Measurements from ENCODE around the gene ASXL1. TPM values are rescaled to one million over a fixed set of nuclear protein-coding genes. Genes with fewer than 3 reads are reported as not detected.

The ASXL1 gene
- total and polyA plus RNA-seq, 9 of the 15 experiments (the other 6 are each of a cell fraction or from before 2014, with no cell fraction given): 6.5 to 65.3 (median 32.3) TPM

DNA sequence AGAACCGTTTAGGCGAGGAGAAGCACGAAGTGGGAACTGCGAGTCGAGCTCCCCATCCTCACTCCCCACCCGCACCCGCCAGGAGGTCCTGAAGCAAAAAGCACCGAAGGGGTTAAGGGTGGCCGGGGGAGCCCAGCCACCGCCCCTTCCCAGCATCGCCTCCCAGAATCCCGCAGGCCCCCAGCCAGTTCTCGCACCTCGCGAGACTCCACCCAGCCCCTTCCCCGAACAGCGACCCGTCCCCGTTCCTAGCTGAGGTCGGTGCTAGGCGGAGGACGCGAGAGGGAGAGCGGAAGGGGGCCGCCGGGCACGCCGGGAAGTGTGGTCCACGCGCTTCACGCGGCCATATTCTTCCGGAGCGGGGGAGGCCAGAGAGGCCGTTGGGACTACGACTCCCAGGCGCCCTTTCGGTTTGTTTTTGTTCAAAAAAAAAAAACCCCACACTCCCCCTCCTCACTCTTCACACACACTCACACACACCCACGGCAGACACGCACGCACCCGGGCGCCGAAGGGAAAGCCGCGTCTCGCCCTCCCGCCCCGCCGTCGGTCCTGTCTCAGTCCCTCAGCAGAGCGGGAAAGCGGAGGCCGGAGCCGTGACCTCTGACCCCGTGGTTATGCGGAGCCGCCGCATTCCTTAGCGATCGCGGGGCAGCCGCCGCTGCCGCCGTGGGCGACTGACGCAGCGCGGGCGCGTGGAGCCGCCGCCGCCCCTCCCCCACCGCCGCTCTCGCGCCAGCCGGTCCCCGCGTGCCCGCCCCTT is at the start of gene ASXL1 (continued):
- TF ChIP-seq, protein P1, sequence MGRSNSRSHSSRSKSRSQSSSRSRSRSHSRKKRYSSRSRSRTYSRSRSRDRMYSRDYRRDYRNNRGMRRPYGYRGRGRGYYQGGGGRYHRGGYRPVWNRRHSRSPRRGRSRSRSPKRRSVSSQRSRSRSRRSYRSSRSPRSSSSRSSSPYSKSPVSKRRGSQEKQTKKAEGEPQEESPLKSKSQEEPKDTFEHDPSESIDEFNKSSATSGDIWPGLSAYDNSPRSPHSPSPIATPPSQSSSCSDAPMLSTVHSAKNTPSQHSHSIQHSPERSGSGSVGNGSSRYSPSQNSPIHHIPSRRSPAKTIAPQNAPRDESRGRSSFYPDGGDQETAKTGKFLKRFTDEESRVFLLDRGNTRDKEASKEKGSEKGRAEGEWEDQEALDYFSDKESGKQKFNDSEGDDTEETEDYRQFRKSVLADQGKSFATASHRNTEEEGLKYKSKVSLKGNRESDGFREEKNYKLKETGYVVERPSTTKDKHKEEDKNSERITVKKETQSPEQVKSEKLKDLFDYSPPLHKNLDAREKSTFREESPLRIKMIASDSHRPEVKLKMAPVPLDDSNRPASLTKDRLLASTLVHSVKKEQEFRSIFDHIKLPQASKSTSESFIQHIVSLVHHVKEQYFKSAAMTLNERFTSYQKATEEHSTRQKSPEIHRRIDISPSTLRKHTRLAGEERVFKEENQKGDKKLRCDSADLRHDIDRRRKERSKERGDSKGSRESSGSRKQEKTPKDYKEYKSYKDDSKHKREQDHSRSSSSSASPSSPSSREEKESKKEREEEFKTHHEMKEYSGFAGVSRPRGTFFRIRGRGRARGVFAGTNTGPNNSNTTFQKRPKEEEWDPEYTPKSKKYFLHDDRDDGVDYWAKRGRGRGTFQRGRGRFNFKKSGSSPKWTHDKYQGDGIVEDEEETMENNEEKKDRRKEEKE (IDR thresholded peaks at IDR 0.05; ENCODE audit: borderline replicate concordance in 1 of 2, control insufficient read depth in 1 of 2, low read depth in 2 of 2, low read length in 1 of 2): no peak
- peak; percentile 74 for TF ChIP-seq ZNF197 (CRISPR knock-in tag; IDR thresholded peaks at IDR 0.05; ENCODE audit: low read depth)
- TF ChIP-seq, protein P2, sequence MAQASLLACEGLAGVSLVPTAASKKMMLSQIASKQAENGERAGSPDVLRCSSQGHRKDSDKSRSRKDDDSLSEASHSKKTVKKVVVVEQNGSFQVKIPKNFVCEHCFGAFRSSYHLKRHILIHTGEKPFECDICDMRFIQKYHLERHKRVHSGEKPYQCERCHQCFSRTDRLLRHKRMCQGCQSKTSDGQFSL (CRISPR knock-in tag; IDR thresholded peaks at IDR 0.05): no peak; the same call in 1 of the 2 replicates
- TF ChIP-seq, protein P2 (tag; IDR thresholded peaks at IDR 0.05): no peak
- peak; percentile 30 for TF ChIP-seq CCNT2 (IDR thresholded peaks at IDR 0.05; ENCODE audit: borderline replicate concordance, extremely low read depth, insufficient read length, low read depth, low read length)
- TF ChIP-seq, protein P3, sequence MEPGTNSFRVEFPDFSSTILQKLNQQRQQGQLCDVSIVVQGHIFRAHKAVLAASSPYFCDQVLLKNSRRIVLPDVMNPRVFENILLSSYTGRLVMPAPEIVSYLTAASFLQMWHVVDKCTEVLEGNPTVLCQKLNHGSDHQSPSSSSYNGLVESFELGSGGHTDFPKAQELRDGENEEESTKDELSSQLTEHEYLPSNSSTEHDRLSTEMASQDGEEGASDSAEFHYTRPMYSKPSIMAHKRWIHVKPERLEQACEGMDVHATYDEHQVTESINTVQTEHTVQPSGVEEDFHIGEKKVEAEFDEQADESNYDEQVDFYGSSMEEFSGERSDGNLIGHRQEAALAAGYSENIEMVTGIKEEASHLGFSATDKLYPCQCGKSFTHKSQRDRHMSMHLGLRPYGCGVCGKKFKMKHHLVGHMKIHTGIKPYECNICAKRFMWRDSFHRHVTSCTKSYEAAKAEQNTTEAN (CRISPR knock-in tag; IDR thresholded peaks at IDR 0.05): no peak
- no peak for TF ChIP-seq ZNF79 (CRISPR knock-in tag; IDR thresholded peaks at IDR 0.05; ENCODE audit: low read depth)
- no peak for TF ChIP-seq PYGO2 (tag; IDR thresholded peaks at IDR 0.05)
- peak; percentile 75; the same call in 1 of the 2 replicates for TF ChIP-seq E2F1 (CRISPR knock-in tag; IDR thresholded peaks at IDR 0.05)
- no peak for TF ChIP-seq ZNF583 (CRISPR knock-in tag; IDR thresholded peaks at IDR 0.05)
- TF ChIP-seq BRCA1 (IDR thresholded peaks at IDR 0.05): no peak
- no peak for TF ChIP-seq BRCA1 (CRISPR knock-in tag; IDR thresholded peaks at IDR 0.05)
- TF ChIP-seq ZFP36 (IDR thresholded peaks at IDR 0.05; ENCODE audit: low read depth, low read length, partially characterized antibody): peak; percentile 1
- no peak; the same call in 1 of the 2 replicates for TF ChIP-seq JUND (IDR thresholded peaks at IDR 0.05; ENCODE audit: borderline replicate concordance, low read depth, low read length)
- TF ChIP-seq JUND (tag; IDR thresholded peaks at IDR 0.05; ENCODE audit: borderline replicate concordance, low read depth, low read length): peak; percentile 27; the same call in 1 of the 3 replicates
- TF ChIP-seq XRCC3 (IDR thresholded peaks at IDR 0.05): no peak
- TF ChIP-seq E2F6 (IDR thresholded peaks at IDR 0.05; ENCODE audit: borderline replicate concordance in 1 of 2, extremely low read depth in 1 of 2, insufficient read depth in 1 of 2, insufficient read length in 1 of 2, low read depth in 1 of 2, low read length in 1 of 2, poor library complexity in 1 of 2, severe bottlenecking in 1 of 2): peak in 1 of 2 experiments; percentile 71
- TF ChIP-seq JUNB (CRISPR knock-in tag; conservative IDR thresholded peaks at IDR 0.05): no peak
